Endodermal cell (in vitro differentiated cells): ENCODE data around the gene NR0B2. TPM values are rescaled to one million over a fixed set of nuclear protein-coding genes. Genes with fewer than 3 reads are reported as not detected.

ENCODE experiments used
- DNase-seq: peaks from one replicate; pipeline ENCODE4 v3.0.0-alpha.2; 2017
- H3K27ac ChIP-seq: 2 replicates; pipeline ENCODE4 v1.5.1; 2013; ENCODE audit warnings: mild to moderate bottlenecking, low read depth, low read length, moderate library complexity
- H3K27me3 ChIP-seq: 2 replicates; pipeline ENCODE4 v1.6.1; 2013; ENCODE audit warnings: mild to moderate bottlenecking, low read length, moderate library complexity; ENCODE audit not compliant: insufficient read depth, control insufficient read depth, poor library complexity, severe bottlenecking
- H3K36me3 ChIP-seq: 2 replicates; pipeline ENCODE4 v1.7.0; 2013; ENCODE audit warnings: mild to moderate bottlenecking, low read length, moderate library complexity; ENCODE audit not compliant: control insufficient read depth, insufficient read depth
- H3K4me1 ChIP-seq: one replicate; pipeline ENCODE4 v1.7.0; 2013; ENCODE audit warnings: low read length; ENCODE audit not compliant: control insufficient read depth, insufficient read depth
- H3K4me3 ChIP-seq: 2 replicates; pipeline ENCODE4 v1.5.1; 2013; ENCODE audit warnings: mild to moderate bottlenecking, low read length, moderate library complexity
- H3K9ac ChIP-seq: 2 replicates; pipeline ENCODE4 v1.6.1; 2013; ENCODE audit warnings: mild to moderate bottlenecking, low read length, moderate library complexity; ENCODE audit not compliant: poor library complexity, severe bottlenecking; ENCODE audit errors: extremely low read depth
- H3K9me3 ChIP-seq: 2 replicates; pipeline ENCODE4 v1.6.1; 2013; ENCODE audit warnings: mild to moderate bottlenecking, low read length, moderate library complexity; ENCODE audit not compliant: control insufficient read depth
- H3K27ac Mint-ChIP-seq: 2 replicates; pipeline ENCODE4 v1.8.0; 2020; ENCODE audit warnings: mixed read lengths
- H3K27me3 Mint-ChIP-seq: 2 replicates; pipeline ENCODE4 v1.8.0; 2021; ENCODE audit warnings: mild to moderate bottlenecking, mixed read lengths; ENCODE audit not compliant: insufficient read depth
- H3K36me3 Mint-ChIP-seq: 2 replicates; pipeline ENCODE4 v1.8.0; 2020; ENCODE audit warnings: low read depth, mixed read lengths
- H3K4me1 Mint-ChIP-seq: 2 replicates; pipeline ENCODE4 v1.8.0; 2020; ENCODE audit warnings: mixed read lengths
- H3K4me3 Mint-ChIP-seq: 2 replicates; pipeline ENCODE4 v1.8.0; 2020; ENCODE audit warnings: mild to moderate bottlenecking, moderate library complexity, mixed read lengths
- H3K9me3 Mint-ChIP-seq: 2 replicates; pipeline ENCODE4 v1.8.0; 2020; ENCODE audit warnings: mild to moderate bottlenecking, mixed read lengths
- WGBS, 2 experiments: methylation state at CpG; one replicate each; pipeline versions ENCODE4 v1.1.5 to v1.1.7; 2013; ENCODE audit warnings: missing lambda C conversion rate in 2 of 2, mixed read lengths in 1 of 2; ENCODE audit not compliant: insufficient coverage in 1 of 2, insufficient read length in 1 of 2; 5-methylcytosine and 5-hydroxymethylcytosine counted together
- total RNA-seq, 2 donors: library from RNA; stranded (reverse); fragmentation: NEBNext Ultra II Directional in 1 of 2; extraction: Animal tissue kit (Norgen Biotek cat#: 25700) in 1 of 2; gene quantifications; 2 replicates in 1 of 2; 3 replicates in 1 of 2; pipeline ENCODE4 v1.2.1, GENCODE V29; 2021
- TF ChIP-seq, protein P1 (sequence below): fragments of 200-600 bp; sonication (generic); conservative IDR thresholded peaks from 2 replicates; pipeline ENCODE4 v1.5.0; 2021; ENCODE audit warnings: antibody characterized with exemption, mild to moderate bottlenecking

NR0B2 gene
- total RNA-seq, 2 donors from 2014 or later = not detected

DNA sequence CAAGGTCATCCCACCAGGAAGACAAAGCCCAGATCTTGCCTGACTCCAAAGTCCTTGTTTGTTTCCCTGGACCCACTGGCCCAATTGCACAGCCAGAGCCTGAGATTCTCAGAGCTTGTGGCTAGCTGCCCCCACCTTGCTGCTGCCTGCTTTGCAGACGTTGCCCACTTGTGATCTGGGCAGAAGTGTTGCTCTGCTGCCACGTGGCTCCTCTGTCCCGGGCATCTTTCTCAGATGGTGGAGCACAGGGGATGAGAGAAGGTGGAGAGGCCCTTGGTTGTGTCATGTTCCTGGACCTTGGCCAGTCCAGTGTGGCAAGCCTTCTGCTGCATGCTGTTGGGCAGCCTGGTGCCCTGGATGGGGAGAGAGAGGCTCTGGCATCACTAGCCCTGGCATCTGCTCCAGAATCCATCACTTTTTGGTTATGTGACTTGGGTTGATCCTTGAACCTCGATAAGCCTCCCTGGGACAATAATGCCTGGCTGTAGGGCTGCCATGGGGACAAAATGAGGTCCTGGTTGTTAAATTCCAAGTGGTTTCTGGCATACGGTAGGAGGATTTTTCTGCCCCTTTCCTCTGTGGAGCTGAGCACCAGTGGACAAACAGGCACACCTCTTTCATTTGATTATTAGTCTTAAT lies 1.5 kb upstream of the NR0B2 start:
- peak overlapping the region; percentile 52 for H3K27ac Mint-ChIP-seq
- H3K36me3 Mint-ChIP-seq = no peaks in the 10 kb centered on the region
- H3K27me3 ChIP-seq = no peaks in the 10 kb centered on the region
- no peak overlapping the region for H3K4me3 Mint-ChIP-seq
- TF ChIP-seq, protein P1, sequence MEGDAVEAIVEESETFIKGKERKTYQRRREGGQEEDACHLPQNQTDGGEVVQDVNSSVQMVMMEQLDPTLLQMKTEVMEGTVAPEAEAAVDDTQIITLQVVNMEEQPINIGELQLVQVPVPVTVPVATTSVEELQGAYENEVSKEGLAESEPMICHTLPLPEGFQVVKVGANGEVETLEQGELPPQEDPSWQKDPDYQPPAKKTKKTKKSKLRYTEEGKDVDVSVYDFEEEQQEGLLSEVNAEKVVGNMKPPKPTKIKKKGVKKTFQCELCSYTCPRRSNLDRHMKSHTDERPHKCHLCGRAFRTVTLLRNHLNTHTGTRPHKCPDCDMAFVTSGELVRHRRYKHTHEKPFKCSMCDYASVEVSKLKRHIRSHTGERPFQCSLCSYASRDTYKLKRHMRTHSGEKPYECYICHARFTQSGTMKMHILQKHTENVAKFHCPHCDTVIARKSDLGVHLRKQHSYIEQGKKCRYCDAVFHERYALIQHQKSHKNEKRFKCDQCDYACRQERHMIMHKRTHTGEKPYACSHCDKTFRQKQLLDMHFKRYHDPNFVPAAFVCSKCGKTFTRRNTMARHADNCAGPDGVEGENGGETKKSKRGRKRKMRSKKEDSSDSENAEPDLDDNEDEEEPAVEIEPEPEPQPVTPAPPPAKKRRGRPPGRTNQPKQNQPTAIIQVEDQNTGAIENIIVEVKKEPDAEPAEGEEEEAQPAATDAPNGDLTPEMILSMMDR = no peak
- H3K9me3 Mint-ChIP-seq = no peaks in the 10 kb centered on the region
- no peaks in the 10 kb centered on the region for H3K9me3 ChIP-seq
- no peaks in the 10 kb centered on the region for H3K36me3 ChIP-seq
- H3K27me3 Mint-ChIP-seq = no peaks in the 10 kb centered on the region
- no peak overlapping the region for H3K4me3 ChIP-seq
- 68 to 85% methylated on average over 2 to 5 of the region's 5 CpGs for WGBS, 2 experiments
- peaks cover 27% of the 10 kb centered on the region for H3K4me1 Mint-ChIP-seq
- H3K4me1 ChIP-seq = peaks cover 18% of the 10 kb centered on the region
- H3K9ac ChIP-seq = no peak overlapping the region
- DNase-seq = no peak
- no peak overlapping the region for H3K27ac ChIP-seq

DNA sequence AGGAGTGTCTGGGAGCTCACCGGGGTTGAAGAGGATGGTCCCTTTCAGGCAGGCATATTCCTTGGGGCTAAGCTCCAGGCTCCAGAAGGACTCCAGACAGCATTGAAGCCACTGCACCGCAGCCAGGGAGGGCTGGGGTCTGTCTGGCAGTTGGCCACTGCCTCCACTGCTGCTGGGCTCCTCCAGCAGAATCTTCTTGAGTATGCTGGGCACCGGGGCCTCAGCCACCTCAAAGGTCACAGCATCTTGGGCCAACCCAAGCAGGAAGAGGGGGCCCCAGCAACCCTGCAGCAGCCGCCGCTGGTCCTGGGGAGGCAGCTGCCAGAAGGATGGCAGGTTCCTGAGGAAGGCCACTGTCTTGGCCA lies 404 bp downstream of the NR0B2 start:
- peaks cover 7% of the 10 kb centered on the region for H3K27me3 Mint-ChIP-seq
- no peak overlapping the region for H3K27ac ChIP-seq
- H3K4me3 ChIP-seq = no peak overlapping the region
- H3K9me3 ChIP-seq = no peaks in the 10 kb centered on the region
- no peaks in the 10 kb centered on the region for H3K36me3 Mint-ChIP-seq
- no peaks in the 10 kb centered on the region for H3K27me3 ChIP-seq
- peak overlapping the region; percentile 93 for H3K27ac Mint-ChIP-seq
- peaks cover 18% of the 10 kb centered on the region for H3K4me1 ChIP-seq
- H3K4me3 Mint-ChIP-seq = no peak overlapping the region
- DNase-seq = no peak
- 88 to 93% methylated on average over 4 to 5 of the region's 5 CpGs for WGBS, 2 experiments
- no peaks in the 10 kb centered on the region for H3K36me3 ChIP-seq
- H3K9me3 Mint-ChIP-seq = no peaks in the 10 kb centered on the region
- no peak overlapping the region for H3K9ac ChIP-seq
- TF ChIP-seq, protein P1 = no peak
- H3K4me1 Mint-ChIP-seq = peaks cover 31% of the 10 kb centered on the region

DNA sequence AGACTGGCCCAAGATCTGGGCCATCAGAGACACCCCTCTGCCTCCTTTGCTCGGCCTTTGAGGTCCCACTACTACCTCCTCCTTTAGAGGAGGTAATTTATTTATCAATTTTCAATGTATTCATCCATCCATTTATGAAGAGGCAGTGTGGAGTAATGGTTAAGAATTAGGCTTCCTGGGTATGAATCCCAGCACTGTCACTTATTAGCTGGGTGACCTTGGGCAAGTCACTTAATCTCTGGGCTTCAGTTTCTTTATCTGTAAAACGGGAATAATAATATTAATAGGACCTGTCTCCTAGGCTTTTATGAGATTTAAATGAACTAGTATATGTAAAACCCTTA lies 1.7 kb downstream of the NR0B2 start:
- no peak overlapping the region for H3K4me3 ChIP-seq
- peaks cover 18% of the 10 kb centered on the region for H3K4me1 ChIP-seq
- Mint-ChIP-seq H3K4me1 (peaks cover 31% of the 10 kb centered on the region), H3K36me3 (no peaks in the 10 kb centered on the region), H3K9me3 (no peaks in the 10 kb centered on the region), H3K4me3 (no peak overlapping the region), H3K27me3 (peaks cover 10% of the 10 kb centered on the region), H3K27ac (no peak overlapping the region)
- H3K36me3 ChIP-seq = no peaks in the 10 kb centered on the region
- no peak overlapping the region for H3K9ac ChIP-seq
- no peak overlapping the region for H3K27ac ChIP-seq
- TF ChIP-seq, protein P1 = no peak
- no peaks in the 10 kb centered on the region for H3K27me3 ChIP-seq
- H3K9me3 ChIP-seq = no peaks in the 10 kb centered on the region
- WGBS, 2 experiments = 83 to 88% methylated on average over 1 of the region's 2 CpGs
- no peak for DNase-seq
